CD8-positive, alpha-beta memory T cell (primary cell): ENCODE data around the gene AK4. TPM values are rescaled to one million over a fixed set of nuclear protein-coding genes. Genes with fewer than 3 reads are reported as not detected.

Source experiments
- CTCF ChIA-PET: fragments of 350-600 bp; sonication (Branson Sonifier 250); formaldehyde crosslinking; loops from one replicate; lab custom pipeline; 2021; ENCODE audit warnings: antibody characterized with exemption; lab: Charles Lee
- POLR2A ChIA-PET: fragments of 350-600 bp; sonication (Branson Sonifier 250); formaldehyde crosslinking; loops from one replicate; lab custom pipeline; 2021; ENCODE audit warnings: antibody characterized with exemption; lab: Charles Lee
- DNase-seq, 5 donors: peaks; one replicate each; pipeline versions ENCODE4 v3.0.0 to v3.0.0-alpha.2; 2020 to 2022; ENCODE audit warnings: mixed read lengths in 1 of 5
- H3K27ac ChIP-seq: one replicate; pipeline ENCODE4 v1.7.0; 2013; ENCODE audit warnings: low read depth, mild to moderate bottlenecking, low read length, moderate library complexity
- H3K27me3 ChIP-seq: 2 replicates; pipeline ENCODE4 v1.7.0; 2013; ENCODE audit warnings: low read length, mild to moderate bottlenecking; ENCODE audit not compliant: insufficient read depth, poor library complexity, severe bottlenecking
- H3K36me3 ChIP-seq: 2 replicates; pipeline ENCODE4 v1.7.0; 2013; ENCODE audit warnings: mild to moderate bottlenecking, low read length, moderate library complexity; ENCODE audit not compliant: insufficient read depth
- H3K4me1 ChIP-seq: 2 replicates; pipeline ENCODE4 v1.7.0; 2013; ENCODE audit warnings: mild to moderate bottlenecking, low read length, moderate library complexity; ENCODE audit not compliant: insufficient read depth
- H3K4me3 ChIP-seq: 2 replicates; pipeline ENCODE4 v1.7.0; 2013; ENCODE audit warnings: mild to moderate bottlenecking, low read length
- H3K9me3 ChIP-seq: 2 replicates; pipeline ENCODE4 v1.7.0; 2013; ENCODE audit warnings: mild to moderate bottlenecking, low read length
- H3K27ac Mint-ChIP-seq, 8 donors: one replicate each; pipeline ENCODE4 v1.8.0; 2020 to 2021; ENCODE audit warnings: mixed read lengths in 8 of 8, mild to moderate bottlenecking in 6 of 8, inconsistent platforms in 3 of 8, moderate library complexity in 3 of 8
- H3K27me3 Mint-ChIP-seq, 2 donors: one replicate each; pipeline ENCODE4 v1.8.0; 2020 to 2021; ENCODE audit warnings: mixed read lengths in 2 of 2, mild to moderate bottlenecking in 1 of 2, moderate library complexity in 1 of 2
- H3K36me3 Mint-ChIP-seq, 3 donors: one replicate each; pipeline ENCODE4 v1.8.0; 2020 to 2021; ENCODE audit warnings: mixed read lengths in 3 of 3, inconsistent platforms in 1 of 3, mild to moderate bottlenecking in 1 of 3
- H3K4me1 Mint-ChIP-seq, 3 donors: one replicate each; pipeline ENCODE4 v1.8.0; 2020 to 2021; ENCODE audit warnings: mixed read lengths in 3 of 3, inconsistent platforms in 1 of 3, mild to moderate bottlenecking in 1 of 3
- H3K4me3 Mint-ChIP-seq, 7 donors: one replicate each; pipeline ENCODE4 v1.8.0; 2020 to 2021; ENCODE audit warnings: mixed read lengths in 7 of 7, mild to moderate bottlenecking in 6 of 7, moderate library complexity in 4 of 7, inconsistent platforms in 2 of 7
- H3K9me3 Mint-ChIP-seq, 5 donors: one replicate each; pipeline ENCODE4 v1.8.0; 2020 to 2022; ENCODE audit warnings: mixed read lengths in 5 of 5, mild to moderate bottlenecking in 3 of 5, moderate library complexity in 2 of 5, inconsistent platforms in 1 of 5
- polyA plus RNA-seq: library from polyadenylated mRNA; unstranded; fragments of 300-500 nt; fragmentation: Illumina TruSeq; gene quantifications from one replicate; pipeline ENCODE4 v1.2.3, GENCODE V29; 2021
- total RNA-seq, 2 experiments: library from RNA; stranded (reverse); gene quantifications; one replicate each; pipeline ENCODE4 v1.2.3, GENCODE V29; 2021

Gene AK4
- total and polyA plus RNA-seq, 3 experiments from 2014 or later: 0.08 to 32.2 (median 29.9) TPM

DNA sequence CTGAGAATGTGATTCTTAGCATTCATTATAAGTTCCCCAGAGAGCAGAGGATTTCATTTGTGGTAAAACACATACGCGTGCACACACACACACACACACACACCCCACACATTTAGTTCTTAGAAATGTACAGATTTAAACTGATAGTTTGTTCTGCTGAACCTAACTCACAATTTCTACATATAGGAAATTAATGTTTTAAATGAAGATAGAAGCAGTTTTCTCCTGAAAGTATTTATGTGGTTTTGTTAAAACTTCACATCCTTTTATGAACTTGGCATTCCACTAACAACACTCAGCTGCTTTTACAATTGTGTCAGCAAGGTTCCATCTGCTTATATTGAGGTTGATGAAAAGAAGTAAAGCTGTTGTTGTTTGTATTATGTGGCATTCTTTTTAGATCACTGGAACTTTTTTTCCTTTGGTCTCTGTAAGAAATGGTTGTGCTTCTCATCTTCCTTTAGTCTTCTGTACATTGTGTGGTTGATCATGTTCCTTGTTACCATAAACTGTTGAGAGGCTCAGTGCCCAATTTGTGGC is 41.6 kb downstream of the AK4 start:
- no peaks in the 10 kb centered on the region for H3K9me3 Mint-ChIP-seq
- no peaks in the 10 kb centered on the region for H3K36me3 Mint-ChIP-seq
- Histone ChIP-seq H3K9me3 (no peaks in the 10 kb centered on the region), H3K4me1 (no peaks in the 10 kb centered on the region), H3K36me3 (no peaks in the 10 kb centered on the region), H3K4me3 (no peak overlapping the region), H3K27ac (no peak overlapping the region), H3K27me3 (no peaks in the 10 kb centered on the region)
- POLR2A ChIA-PET: no interaction called here
- H3K27me3 Mint-ChIP-seq: peaks cover 0 to 7% of the 10 kb centered on the region in 2 donors
- H3K4me1 Mint-ChIP-seq: no peaks in the 10 kb centered on the region
- no peak overlapping the region for H3K4me3 Mint-ChIP-seq
- CTCF ChIA-PET: interaction anchor here (1.1 kb wide), 1 partner anchor 513 kb away, joined by 3 read pairs; no protein-coding TSS in a partner anchor
- no peak overlapping the region for H3K27ac Mint-ChIP-seq
- DNase-seq: no peak

DNA sequence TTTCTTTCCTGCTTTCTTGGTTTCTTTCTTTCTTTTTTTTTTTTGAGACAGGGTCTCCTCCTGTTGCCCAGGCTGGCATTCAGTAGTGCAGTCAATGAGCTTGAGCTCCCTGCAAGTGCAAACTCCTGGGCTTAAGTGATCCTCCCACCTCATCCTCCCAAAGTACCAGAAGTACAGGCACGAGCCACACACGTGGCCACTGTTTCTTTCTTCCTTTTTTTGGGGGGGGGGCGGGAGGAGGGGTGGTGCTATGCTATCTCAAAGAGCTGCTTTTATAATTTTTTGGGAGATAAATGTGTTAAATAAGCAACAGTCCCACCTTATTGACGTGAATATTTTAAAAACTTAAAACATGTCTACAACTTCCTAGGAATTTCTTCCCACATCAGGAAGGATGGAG is 42.2 kb downstream of the AK4 start:
- DNase-seq: no peak
- Mint-ChIP-seq H3K27ac (no peak overlapping the region), H3K4me1 (no peaks in the 10 kb centered on the region), H3K9me3 (no peaks in the 10 kb centered on the region), H3K27me3 (peaks cover 0 to 7% of the 10 kb centered on the region in 2 donors), H3K36me3 (no peaks in the 10 kb centered on the region), H3K4me3 (no peak overlapping the region)
- H3K9me3 ChIP-seq: no peaks in the 10 kb centered on the region
- H3K27ac ChIP-seq: no peak overlapping the region
- ChIA-PET CTCF (interaction anchor here (1.1 kb wide), 1 partner anchor 514 kb away, joined by 3 read pairs; no protein-coding TSS in a partner anchor), POLR2A (no interaction called here)
- H3K4me3 ChIP-seq: no peak overlapping the region
- no peaks in the 10 kb centered on the region for H3K36me3 ChIP-seq
- no peaks in the 10 kb centered on the region for H3K4me1 ChIP-seq
- no peaks in the 10 kb centered on the region for H3K27me3 ChIP-seq

DNA sequence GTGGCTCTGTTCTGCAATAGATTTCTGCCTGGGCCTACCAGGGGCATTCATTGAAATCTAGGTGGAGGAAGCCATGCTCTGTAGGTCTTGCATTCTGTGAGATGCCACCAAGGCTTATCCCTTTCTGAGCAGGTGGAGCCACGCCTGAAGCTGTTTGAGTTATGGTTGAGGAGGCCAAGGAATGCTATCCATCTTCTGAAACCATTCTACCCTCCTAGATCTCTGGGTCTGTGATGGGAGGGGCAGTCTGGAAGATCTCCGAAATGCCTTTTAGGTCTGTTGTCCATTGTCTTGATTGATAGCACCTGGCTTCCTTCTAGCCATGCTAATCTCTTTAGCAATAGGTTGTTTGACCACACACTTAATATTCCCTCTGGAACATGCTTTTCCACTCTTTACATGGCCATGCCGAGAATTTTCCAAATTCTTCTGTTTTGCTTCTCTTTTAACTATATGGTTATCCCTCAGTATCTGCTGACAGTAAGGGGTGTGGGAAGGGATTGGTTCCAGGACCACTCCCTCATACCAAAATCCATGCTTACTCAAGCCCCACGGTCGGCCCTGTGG is 45.2 kb downstream of the AK4 start:
- H3K27me3 Mint-ChIP-seq: peaks cover 4 to 9% of the 10 kb centered on the region in 2 donors
- Histone ChIP-seq H3K4me1 (no peaks in the 10 kb centered on the region), H3K36me3 (no peaks in the 10 kb centered on the region), H3K27ac (no peak overlapping the region), H3K9me3 (no peaks in the 10 kb centered on the region), H3K27me3 (no peaks in the 10 kb centered on the region), H3K4me3 (no peak overlapping the region)
- no peak overlapping the region for H3K27ac Mint-ChIP-seq
- no peak for DNase-seq
- no peak overlapping the region for H3K4me3 Mint-ChIP-seq
- H3K9me3 Mint-ChIP-seq: peaks cover 0 to 2% (median 0%) of the 10 kb centered on the region in 5 donors
- ChIA-PET CTCF (no interaction called here), POLR2A (no interaction called here)
- H3K4me1 Mint-ChIP-seq: no peaks in the 10 kb centered on the region
- H3K36me3 Mint-ChIP-seq: no peaks in the 10 kb centered on the region

DNA sequence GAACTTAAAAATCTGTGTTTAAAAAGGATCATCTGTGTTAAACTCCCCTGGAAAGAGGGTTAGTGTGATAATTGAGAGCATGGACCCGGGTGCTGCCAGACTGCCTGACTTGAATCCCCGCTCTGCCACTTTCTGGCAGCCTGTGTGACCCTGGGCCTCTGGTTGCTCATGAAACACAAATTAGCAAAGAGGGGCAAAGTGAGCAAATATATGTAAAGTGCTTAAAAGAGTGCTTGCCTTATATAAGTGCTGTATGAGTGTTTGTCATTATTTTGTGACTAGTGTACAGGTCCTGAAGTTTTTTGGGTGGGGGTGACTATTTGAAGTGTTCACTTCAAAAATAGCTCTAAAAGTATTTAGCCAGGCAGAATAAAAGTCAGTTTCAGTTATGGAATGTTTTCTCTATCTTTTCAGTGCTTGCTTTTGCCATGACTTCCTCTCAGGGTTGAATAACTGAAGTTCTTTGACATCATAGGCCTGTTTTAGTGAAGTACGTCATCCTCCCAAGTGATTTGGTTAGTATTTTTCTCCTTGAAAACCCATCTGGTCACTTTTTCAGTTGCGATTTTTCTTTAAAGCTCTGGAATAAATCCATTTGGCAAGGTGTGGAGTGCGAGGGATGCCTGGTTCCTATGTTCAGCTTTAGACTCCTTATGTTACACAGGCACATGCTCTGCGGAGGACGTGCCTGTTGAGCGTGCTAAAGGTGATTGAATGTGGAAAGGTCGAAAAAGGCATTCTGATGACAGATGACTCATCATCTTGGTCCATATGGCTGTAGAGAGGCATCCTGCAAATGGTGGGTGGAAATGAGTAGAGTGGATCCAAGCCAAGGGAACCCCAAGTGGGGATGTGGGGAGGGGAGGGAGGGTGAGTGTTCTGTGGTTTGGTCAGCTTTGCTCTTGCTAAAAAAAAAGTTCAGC is 47.8 kb downstream of the AK4 start:
- no peak overlapping the region for H3K27ac Mint-ChIP-seq
- Histone ChIP-seq H3K27me3 (no peaks in the 10 kb centered on the region), H3K4me1 (no peaks in the 10 kb centered on the region), H3K9me3 (no peaks in the 10 kb centered on the region), H3K36me3 (no peaks in the 10 kb centered on the region), H3K4me3 (no peak overlapping the region), H3K27ac (no peak overlapping the region)
- POLR2A ChIA-PET: no interaction called here
- no peaks in the 10 kb centered on the region for H3K4me1 Mint-ChIP-seq
- no peaks in the 10 kb centered on the region for H3K36me3 Mint-ChIP-seq
- H3K4me3 Mint-ChIP-seq: no peak overlapping the region
- peaks cover 4 to 16% of the 10 kb centered on the region in 2 donors for H3K27me3 Mint-ChIP-seq
- DNase-seq: no peak
- H3K9me3 Mint-ChIP-seq: peaks cover 0 to 2% (median 0%) of the 10 kb centered on the region in 5 donors
- CTCF ChIA-PET: no interaction called here

DNA sequence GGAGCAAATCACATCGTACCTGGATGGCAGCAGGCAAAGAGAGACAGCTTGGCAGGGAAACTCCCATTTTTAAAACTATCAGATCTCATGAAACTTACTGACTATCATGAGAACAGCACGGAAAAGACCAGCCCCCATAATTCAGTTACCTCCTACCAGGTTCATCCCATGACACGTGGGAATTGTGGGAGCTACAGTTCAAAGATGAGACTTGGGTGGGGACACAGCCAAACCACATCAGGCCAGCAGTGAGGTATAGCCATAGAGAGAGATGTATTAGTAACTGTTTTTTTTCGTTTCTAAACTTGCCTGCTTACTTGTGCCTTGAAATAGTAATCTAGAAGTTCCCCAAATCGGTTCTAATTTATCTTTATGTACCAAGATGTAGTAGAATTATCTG is 48.9 kb downstream of the AK4 start:
- no peaks in the 10 kb centered on the region for H3K4me1 Mint-ChIP-seq
- H3K27ac Mint-ChIP-seq: no peak overlapping the region
- H3K4me3 ChIP-seq: no peak overlapping the region
- H3K9me3 ChIP-seq: no peaks in the 10 kb centered on the region
- H3K36me3 ChIP-seq: no peaks in the 10 kb centered on the region
- DNase-seq: no peak
- POLR2A ChIA-PET: no interaction called here
- H3K27me3 ChIP-seq: no peaks in the 10 kb centered on the region
- peaks cover 4 to 25% of the 10 kb centered on the region in 2 donors for H3K27me3 Mint-ChIP-seq
- no peak overlapping the region for H3K4me3 Mint-ChIP-seq
- H3K27ac ChIP-seq: no peak overlapping the region
- H3K36me3 Mint-ChIP-seq: no peaks in the 10 kb centered on the region
- H3K4me1 ChIP-seq: no peaks in the 10 kb centered on the region
- CTCF ChIA-PET: no interaction called here
- H3K9me3 Mint-ChIP-seq: peaks cover 0 to 2% (median 0%) of the 10 kb centered on the region in 5 donors

DNA sequence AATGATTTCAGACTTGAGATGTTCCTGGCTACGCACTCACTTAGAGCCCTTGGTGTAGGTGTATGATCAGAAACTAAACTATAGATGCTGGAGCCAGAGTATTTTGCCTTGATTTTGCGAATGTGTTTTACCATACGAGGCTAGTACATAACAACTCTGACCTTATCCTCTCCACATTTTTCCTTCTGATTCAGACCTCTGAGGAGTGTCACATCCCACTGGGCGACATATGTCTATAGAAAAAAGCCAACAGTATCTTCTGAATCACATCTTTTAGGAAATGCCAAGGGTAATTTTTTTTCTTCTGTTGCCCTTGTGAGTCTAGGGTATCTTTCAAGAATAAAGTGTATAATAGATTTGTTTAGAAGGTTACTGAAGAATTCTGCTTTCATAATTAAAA is 49.6 kb downstream of the AK4 start:
- POLR2A ChIA-PET: no interaction called here
- no peaks in the 10 kb centered on the region for H3K4me1 Mint-ChIP-seq

DNA sequence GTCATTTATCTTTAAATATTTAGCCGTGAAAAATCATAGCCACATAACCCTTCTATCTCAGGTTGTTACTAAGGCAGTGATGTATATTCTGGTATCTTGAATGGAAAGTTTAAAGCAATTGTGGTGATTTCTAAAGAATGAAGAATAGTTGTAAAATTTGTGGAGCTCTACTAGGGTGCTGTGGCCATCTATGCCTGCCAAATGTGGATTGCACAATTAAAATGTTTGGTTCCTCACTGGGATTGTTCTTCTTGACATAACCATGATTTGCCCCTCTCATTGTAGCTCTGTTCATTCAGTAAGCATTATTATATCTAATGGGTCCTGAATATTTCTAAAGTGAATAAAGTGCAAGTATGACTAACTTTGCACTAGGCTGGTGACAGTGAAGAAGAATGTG is 50.1 kb downstream of the AK4 start:
- H3K27me3 ChIP-seq: no peaks in the 10 kb centered on the region
- no peak overlapping the region for H3K27ac Mint-ChIP-seq
- no peaks in the 10 kb centered on the region for H3K9me3 ChIP-seq
- H3K4me3 ChIP-seq: no peak overlapping the region
- no peak overlapping the region for H3K27ac ChIP-seq
- H3K4me1 Mint-ChIP-seq: no peaks in the 10 kb centered on the region
- H3K4me3 Mint-ChIP-seq: no peak overlapping the region
- no peak for DNase-seq
- ChIA-PET CTCF (no interaction called here), POLR2A (no interaction called here)
- H3K36me3 ChIP-seq: no peaks in the 10 kb centered on the region
- no peaks in the 10 kb centered on the region for H3K36me3 Mint-ChIP-seq
- peaks cover 4 to 21% of the 10 kb centered on the region in 2 donors for H3K27me3 Mint-ChIP-seq
- peaks cover 0 to 2% (median 0%) of the 10 kb centered on the region in 5 donors for H3K9me3 Mint-ChIP-seq
- H3K4me1 ChIP-seq: no peaks in the 10 kb centered on the region

More for the DNA sequence above, 49.6 kb downstream of the AK4 start:
- Mint-ChIP-seq H3K27ac (no peak overlapping the region), H3K27me3 (peaks cover 4 to 22% of the 10 kb centered on the region in 2 donors), H3K9me3 (peaks cover 0 to 2% (median 0%) of the 10 kb centered on the region in 5 donors), H3K36me3 (no peaks in the 10 kb centered on the region), H3K4me3 (no peak overlapping the region)
- CTCF ChIA-PET: no interaction called here
- no peaks in the 10 kb centered on the region for H3K4me1 ChIP-seq
- H3K9me3 ChIP-seq: no peaks in the 10 kb centered on the region
- no peak overlapping the region for H3K27ac ChIP-seq
- no peak for DNase-seq
- H3K4me3 ChIP-seq: no peak overlapping the region
- no peaks in the 10 kb centered on the region for H3K27me3 ChIP-seq
- no peaks in the 10 kb centered on the region for H3K36me3 ChIP-seq

DNA sequence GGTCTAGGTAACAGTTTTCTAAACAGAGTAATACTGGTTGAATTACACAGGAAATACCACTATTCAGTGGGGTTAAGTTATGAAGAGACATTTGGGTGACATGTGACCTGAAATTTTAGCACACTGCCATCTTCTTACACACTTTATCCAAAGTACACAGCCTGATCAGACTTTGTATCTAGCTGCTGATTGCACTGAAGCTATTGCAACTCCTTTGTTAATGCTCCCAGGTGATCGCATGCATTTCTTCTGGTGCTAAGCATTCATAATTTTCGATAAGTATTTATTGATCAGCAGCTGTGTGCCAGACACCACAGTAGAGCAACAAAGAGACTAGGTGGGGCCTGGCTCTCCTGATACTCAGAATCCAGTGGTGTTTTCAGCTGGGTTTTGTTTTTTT is 52.4 kb downstream of the AK4 start:
- POLR2A ChIA-PET: no interaction called here
- Histone ChIP-seq H3K9me3 (no peaks in the 10 kb centered on the region), H3K4me1 (no peaks in the 10 kb centered on the region), H3K27me3 (no peaks in the 10 kb centered on the region), H3K27ac (no peak overlapping the region), H3K36me3 (no peaks in the 10 kb centered on the region), H3K4me3 (no peak overlapping the region)
- Mint-ChIP-seq H3K27ac (no peak overlapping the region), H3K9me3 (peaks cover 0 to 2% (median 0%) of the 10 kb centered on the region in 5 donors), H3K4me3 (no peak overlapping the region), H3K27me3 (peaks cover 4 to 21% of the 10 kb centered on the region in 2 donors), H3K4me1 (no peaks in the 10 kb centered on the region), H3K36me3 (no peaks in the 10 kb centered on the region)
- CTCF ChIA-PET: interaction anchor here (2.0 kb wide), 1 partner anchor 8 kb away, joined by 4 read pairs; no protein-coding TSS in a partner anchor
- no peak for DNase-seq
